ENCODE measurements around the gene NDUFC1. TPM values are rescaled to one million over a fixed set of nuclear protein-coding genes. Genes with fewer than 3 reads are reported as not detected.

The NDUFC1 gene
- total and polyA plus RNA-seq, 2 experiments from 2014 or later = 77.7 to 198 TPM

- H3K4me2 ChIP-seq = no peak overlapping the region
- no peaks in the 10 kb centered on the region for H3K9me2 ChIP-seq (replicated peaks; ENCODE audit: insufficient read depth)
- DNase-seq (ENCODE audit: low spot score) = no peak
- H2AFZ ChIP-seq = no peak overlapping the region
- no peaks in the 10 kb centered on the region for H3K79me2 ChIP-seq
- no peaks in the 10 kb centered on the region for H3K9me3 ChIP-seq (ENCODE audit: low read depth)
- H3K36me3 ChIP-seq (replicated peaks; ENCODE audit: insufficient read depth, low read depth) = no peaks in the 10 kb centered on the region
- H3K27me3 ChIP-seq = peaks cover 34% of the 10 kb centered on the region
- no peak overlapping the region for H3K27ac ChIP-seq
- H3K4me1 ChIP-seq (ENCODE audit: insufficient read depth) = no peaks in the 10 kb centered on the region
- WGBS (ENCODE audit: low lambda C conversion rate, missing lambda C conversion rate) = 88% methylated on average over 4 of the region's 4 CpGs
- no peaks in the 10 kb centered on the region for H4K20me1 ChIP-seq (ENCODE audit: insufficient read depth, poor library complexity, severe bottlenecking)
- TF ChIP-seq CTCF (IDR thresholded peaks at IDR 0.05; ENCODE audit: poor library complexity) (no peak), EZH2 (IDR thresholded peaks at IDR 0.05; ENCODE audit: borderline replicate concordance) (no peak), EZH2phosphoT487 (IDR thresholded peaks at IDR 0.05; ENCODE audit: low read depth, severe bottlenecking, unreplicated experiment) (no peak)
- no peak overlapping the region for H3K4me3 ChIP-seq
Measured at GRCh38 chr4:139275281-139275735, 27.0 kb downstream of the NDUFC1 start.

GRCh38 chr4:139274790-139275189 is 27.5 kb downstream of the NDUFC1 start:
- H3K27me3 ChIP-seq = peaks cover 28% of the 10 kb centered on the region
- DNase-seq (ENCODE audit: low spot score) = no peak
- no peak overlapping the region for H2AFZ ChIP-seq
- no peak overlapping the region for H3K4me3 ChIP-seq
- H3K9me3 ChIP-seq (ENCODE audit: low read depth) = no peaks in the 10 kb centered on the region
- no peak overlapping the region for H3K27ac ChIP-seq
- no peak overlapping the region for H3K4me2 ChIP-seq
- no peak for TF ChIP-seq EZH2 (IDR thresholded peaks at IDR 0.05; ENCODE audit: borderline replicate concordance)
- no peak for TF ChIP-seq EZH2phosphoT487 (IDR thresholded peaks at IDR 0.05; ENCODE audit: low read depth, severe bottlenecking, unreplicated experiment)
- no peak for TF ChIP-seq CTCF (IDR thresholded peaks at IDR 0.05; ENCODE audit: poor library complexity)
- H3K36me3 ChIP-seq (replicated peaks; ENCODE audit: insufficient read depth, low read depth) = no peaks in the 10 kb centered on the region
- H4K20me1 ChIP-seq (ENCODE audit: insufficient read depth, poor library complexity, severe bottlenecking) = no peaks in the 10 kb centered on the region
- 91% methylated on average over 1 of the region's 1 CpG for WGBS (ENCODE audit: low lambda C conversion rate, missing lambda C conversion rate)
- no peaks in the 10 kb centered on the region for H3K79me2 ChIP-seq
- no peaks in the 10 kb centered on the region for H3K9me2 ChIP-seq (replicated peaks; ENCODE audit: insufficient read depth)
- no peaks in the 10 kb centered on the region for H3K4me1 ChIP-seq (ENCODE audit: insufficient read depth)

GRCh38 chr4:139273835-139274234 is 28.4 kb downstream of the NDUFC1 start:
- no peaks in the 10 kb centered on the region for H3K4me1 ChIP-seq (ENCODE audit: insufficient read depth)
- no peaks in the 10 kb centered on the region for H3K9me3 ChIP-seq (ENCODE audit: low read depth)
- no peak for DNase-seq (ENCODE audit: low spot score)
- H3K27me3 ChIP-seq = peaks cover 19% of the 10 kb centered on the region
- WGBS (ENCODE audit: low lambda C conversion rate, missing lambda C conversion rate) = 77% methylated on average over 1 of the region's 1 CpG
- TF ChIP-seq EZH2 (IDR thresholded peaks at IDR 0.05; ENCODE audit: borderline replicate concordance) = no peak
- TF ChIP-seq EZH2phosphoT487 (IDR thresholded peaks at IDR 0.05; ENCODE audit: low read depth, severe bottlenecking, unreplicated experiment) = no peak
- no peak for TF ChIP-seq CTCF (IDR thresholded peaks at IDR 0.05; ENCODE audit: poor library complexity)
- no peaks in the 10 kb centered on the region for H3K79me2 ChIP-seq
- H3K9me2 ChIP-seq (replicated peaks; ENCODE audit: insufficient read depth) = no peaks in the 10 kb centered on the region
- H3K4me3 ChIP-seq = no peak overlapping the region
- no peak overlapping the region for H3K4me2 ChIP-seq
- no peak overlapping the region for H2AFZ ChIP-seq
- no peak overlapping the region for H3K27ac ChIP-seq
- H4K20me1 ChIP-seq (ENCODE audit: insufficient read depth, poor library complexity, severe bottlenecking) = no peaks in the 10 kb centered on the region
- no peaks in the 10 kb centered on the region for H3K36me3 ChIP-seq (replicated peaks; ENCODE audit: insufficient read depth, low read depth)

GRCh38 chr4:139267301-139267700 is 35.0 kb downstream of the NDUFC1 start:
- H2AFZ ChIP-seq = no peak overlapping the region
- no peak overlapping the region for H3K4me2 ChIP-seq
- 92% methylated on average over 1 of the region's 1 CpG for WGBS (ENCODE audit: low lambda C conversion rate, missing lambda C conversion rate)
- H3K4me3 ChIP-seq = no peak overlapping the region
- TF ChIP-seq EZH2phosphoT487 (IDR thresholded peaks at IDR 0.05; ENCODE audit: low read depth, severe bottlenecking, unreplicated experiment) = no peak
- TF ChIP-seq CTCF (IDR thresholded peaks at IDR 0.05; ENCODE audit: poor library complexity) = no peak
- TF ChIP-seq EZH2 (IDR thresholded peaks at IDR 0.05; ENCODE audit: borderline replicate concordance) = no peak
- no peaks in the 10 kb centered on the region for H3K36me3 ChIP-seq (replicated peaks; ENCODE audit: insufficient read depth, low read depth)
- H3K4me1 ChIP-seq (ENCODE audit: insufficient read depth) = no peaks in the 10 kb centered on the region
- H3K27ac ChIP-seq = peak overlapping the region; percentile 12
- H3K9me2 ChIP-seq (replicated peaks; ENCODE audit: insufficient read depth) = no peaks in the 10 kb centered on the region
- DNase-seq (ENCODE audit: low spot score) = no peak
- H3K27me3 ChIP-seq = no peaks in the 10 kb centered on the region
- no peaks in the 10 kb centered on the region for H4K20me1 ChIP-seq (ENCODE audit: insufficient read depth, poor library complexity, severe bottlenecking)
- no peaks in the 10 kb centered on the region for H3K79me2 ChIP-seq
- no peaks in the 10 kb centered on the region for H3K9me3 ChIP-seq (ENCODE audit: low read depth)

Data from hepatocyte (in vitro differentiated cells).